A549 (cell line): ENCODE results near the gene NCAPH2. TPM values are rescaled to one million over a fixed set of nuclear protein-coding genes. Genes with fewer than 3 reads are reported as not detected.

Experiments used
- ATAC-seq, 2 experiments: fragments of 200-7000 bp in 1 of 2; fragments of >200 bp in 1 of 2; cut with Nextera tagmentation in 1 of 2; cut with Tn5 transposase in 1 of 2; 3 replicates each; pipeline versions ENCODE4 v1.8.0 to v1.9.1; 2018 to 2020; ENCODE audit warnings: mild to moderate bottlenecking in 1 of 2, moderate library complexity in 1 of 2
- CTCF ChIA-PET: fragments of 300-600 bp; sonication (Branson Sonifier 250); formaldehyde crosslinking; extraction: SDS; loops from one replicate; lab custom pipeline; 2021; ENCODE audit warnings: antibody characterized with exemption, inconsistent platforms; lab: Yijun Ruan, JAX
- POLR2A ChIA-PET: fragments of 350-600 bp; formaldehyde crosslinking; extraction: SDS; loops from one replicate; lab custom pipeline; 2021; ENCODE audit warnings: antibody characterized with exemption, inconsistent platforms; lab: Yijun Ruan, JAX
- DNase-seq, 2 experiments: peaks; one replicate each; pipeline versions ENCODE4 v3.0.0 to v3.0.0-alpha.2; 2011 to 2016; ENCODE audit warnings: low read depth in 1 of 2, low spot score in 1 of 2
- FAIRE-seq: peaks from 2 replicates; lab custom pipeline; 2011; peaks lifted over from hg19 to GRCh38; lab: Jason Lieb, UNC
- H3K27ac ChIP-seq, 2 experiments: fragments of >200 bp; sonication (Bioruptor Twin); formaldehyde crosslinking; 3 replicates each; pipeline ENCODE4 v1.5.1; 2016 to 2017
- H3K4me1 ChIP-seq: fragments of >200 bp; sonication (Bioruptor Twin); formaldehyde crosslinking; 3 replicates; pipeline ENCODE4 v1.6.1; 2016
- H3K4me2 ChIP-seq: fragments of >200 bp; sonication (Bioruptor Twin); formaldehyde crosslinking; 3 replicates; pipeline ENCODE4 v1.6.1; 2016
- H3K4me3 ChIP-seq: fragments of >200 bp; sonication (Bioruptor Twin); formaldehyde crosslinking; 3 replicates; pipeline ENCODE4 v1.5.1; 2016
- H3K9me3 ChIP-seq: fragments of >200 bp; sonication (Bioruptor Twin); formaldehyde crosslinking; 3 replicates; pipeline ENCODE4 v1.6.1; 2016
- CHD4 ChIP-seq: fragments of 200-600 bp; sonication (generic); IDR thresholded peaks from 2 replicates; pipeline ENCODE4 v1.6.1; 2016; ENCODE audit warnings: antibody characterized with exemption, mild to moderate bottlenecking, borderline replicate concordance
- EHMT2 ChIP-seq: fragments of 200-600 bp; sonication (generic); IDR thresholded peaks from 2 replicates; pipeline ENCODE4 v1.6.1; 2016; ENCODE audit warnings: antibody characterized with exemption, low read depth, mild to moderate bottlenecking, moderate library complexity
- FOSL2 ChIP-seq, 2 experiments: fragments of 450-650 bp in 1 of 2; fragments of >200 bp in 1 of 2; sonication (Bioruptor Twin) in 1 of 2; formaldehyde crosslinking; IDR thresholded peaks; 2 replicates each; pipeline versions ENCODE4 v1.5.0 to v1.6.1; 2016 to 2020; ENCODE audit warnings: mild to moderate bottlenecking in 1 of 2, moderate library complexity in 1 of 2
- HOXB13 ChIP-seq: fragments of 250-450 bp; sonication (Bioruptor Pico); IDR thresholded peaks from 2 replicates; pipeline ENCODE4 v1.5.0; 2020; ENCODE audit warnings: low read depth, mild to moderate bottlenecking, moderate library complexity
- HOXB5 ChIP-seq: fragments of 250-450 bp; sonication (Bioruptor Pico); IDR thresholded peaks from 2 replicates; pipeline ENCODE4 v1.5.0; 2020; ENCODE audit warnings: mild to moderate bottlenecking, moderate library complexity
- JUN ChIP-seq, 2 experiments: fragments of >200 bp; sonication (Bioruptor Twin); formaldehyde crosslinking; IDR thresholded peaks; 2 replicates in 1 of 2; 3 replicates in 1 of 2; pipeline ENCODE4 v1.6.1; 2016 to 2017
- NPAS2 ChIP-seq: fragments of 250-450 bp; sonication (Bioruptor Pico); IDR thresholded peaks from 2 replicates; pipeline ENCODE4 v1.8.0; 2022; ENCODE audit warnings: mild to moderate bottlenecking, moderate library complexity, borderline replicate concordance
- POLR2A ChIP-seq: IDR thresholded peaks from 2 replicates; pipeline ENCODE4 v1.6.1; 2012; ENCODE audit warnings: mild to moderate bottlenecking, low read length
- POLR2AphosphoS2 ChIP-seq: conservative IDR thresholded peaks from 2 replicates; pipeline ENCODE4 v1.6.1; 2012; ENCODE audit warnings: low read length, improper control_type of control experiment, inconsistent platforms
- RFX5 ChIP-seq: fragments of 450-650 bp; IDR thresholded peaks from 2 replicates; pipeline ENCODE4 v1.7.1; 2014; ENCODE audit warnings: antibody characterized with exemption, mild to moderate bottlenecking, moderate library complexity
- TP53 ChIP-seq: fragments of 250-450 bp; sonication (Bioruptor Pico); IDR thresholded peaks from 2 replicates; pipeline ENCODE4 v1.5.0; 2021; ENCODE audit warnings: mild to moderate bottlenecking, moderate library complexity
- ZFP36 ChIP-seq: fragments of 450-650 bp; IDR thresholded peaks from 2 replicates; pipeline ENCODE4 v1.6.1; 2014; ENCODE audit warnings: borderline replicate concordance; ENCODE audit not compliant: partially characterized antibody
- WGBS: methylation state at CpG from one replicate; pipeline ENCODE4 v1.1.6; 2017; ENCODE audit errors: missing lambda C conversion rate; 5-methylcytosine and 5-hydroxymethylcytosine counted together
- polyA plus RNA-seq, 4 experiments: library from polyadenylated mRNA; depleted of rRNA in 3 of 4; stranded (reverse); fragments of >200 nt; fragmentation: RNase III in 1 of 4; extraction: RNeasy Plus Mini Kit Qiagen cat#74134 plus additional on column Dnase treatment in 1 of 4; gene quantifications; 2 replicates in 3 of 4; 3 replicates in 1 of 4; pipeline ENCODE4 v1.2.3, GENCODE V29; 2011 to 2017
- TF ChIP-seq, protein P1 (sequence below): fragments of 150-350 bp; IDR thresholded peaks from 2 replicates; pipeline ENCODE4 v1.6.1; 2014; ENCODE audit warnings: low read depth, mild to moderate bottlenecking, low read length
- TF ChIP-seq, protein P2 (sequence below): fragments of 450-650 bp; IDR thresholded peaks from 2 replicates; pipeline ENCODE4 v1.6.1; 2014; ENCODE audit warnings: antibody characterized with exemption
- TF ChIP-seq, protein P3 (sequence below): IDR thresholded peaks from 2 replicates; pipeline ENCODE4 v1.6.1; 2012

The NCAPH2 gene
- polyA plus RNA-seq, 2 of the 4 experiments (the other 2 are of a cell fraction): 14.3 to 27.7 TPM

- ATAC-seq (peak; percentile 10 to 12; a peak in 1 of 6 replicates), DNase-seq (no peak), FAIRE-seq (no peak)
- Histone ChIP-seq H3K4me2 (no peak overlapping the region), H3K4me3 (no peak overlapping the region), H3K27ac (0 out of 6 replicates have a peak overlapping the region, but pooled peaks of 1 of the 2 experiments have one; percentile 39), H3K4me1 (peaks cover 24% of the 10 kb centered on the region; the same call in 2 of the 3 replicates), H3K9me3 (no peaks in the 10 kb centered on the region)
- POLR2A ChIA-PET: no interaction called here
- 68% methylated on average over 29 of the region's 29 CpGs for WGBS
- TF ChIP-seq POLR2A: no peak
- TF ChIP-seq, protein P1, sequence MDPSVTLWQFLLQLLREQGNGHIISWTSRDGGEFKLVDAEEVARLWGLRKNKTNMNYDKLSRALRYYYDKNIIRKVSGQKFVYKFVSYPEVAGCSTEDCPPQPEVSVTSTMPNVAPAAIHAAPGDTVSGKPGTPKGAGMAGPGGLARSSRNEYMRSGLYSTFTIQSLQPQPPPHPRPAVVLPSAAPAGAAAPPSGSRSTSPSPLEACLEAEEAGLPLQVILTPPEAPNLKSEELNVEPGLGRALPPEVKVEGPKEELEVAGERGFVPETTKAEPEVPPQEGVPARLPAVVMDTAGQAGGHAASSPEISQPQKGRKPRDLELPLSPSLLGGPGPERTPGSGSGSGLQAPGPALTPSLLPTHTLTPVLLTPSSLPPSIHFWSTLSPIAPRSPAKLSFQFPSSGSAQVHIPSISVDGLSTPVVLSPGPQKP: no peak
- TF ChIP-seq, protein P2, sequence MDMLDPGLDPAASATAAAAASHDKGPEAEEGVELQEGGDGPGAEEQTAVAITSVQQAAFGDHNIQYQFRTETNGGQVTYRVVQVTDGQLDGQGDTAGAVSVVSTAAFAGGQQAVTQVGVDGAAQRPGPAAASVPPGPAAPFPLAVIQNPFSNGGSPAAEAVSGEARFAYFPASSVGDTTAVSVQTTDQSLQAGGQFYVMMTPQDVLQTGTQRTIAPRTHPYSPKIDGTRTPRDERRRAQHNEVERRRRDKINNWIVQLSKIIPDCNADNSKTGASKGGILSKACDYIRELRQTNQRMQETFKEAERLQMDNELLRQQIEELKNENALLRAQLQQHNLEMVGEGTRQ: peak; percentile 7; the same call in 1 of the 2 replicates
- CTCF ChIA-PET: interaction anchor here (1.0 to 1.1 kb wide), 2 partner anchors 40 to 47 kb away, joined by 3 to 6 read pairs; partner anchors contain the start of gene SCO2
Measured at GRCh38 chr22:50485221-50486131, 22.5 kb upstream of the NCAPH2 start.

DNA sequence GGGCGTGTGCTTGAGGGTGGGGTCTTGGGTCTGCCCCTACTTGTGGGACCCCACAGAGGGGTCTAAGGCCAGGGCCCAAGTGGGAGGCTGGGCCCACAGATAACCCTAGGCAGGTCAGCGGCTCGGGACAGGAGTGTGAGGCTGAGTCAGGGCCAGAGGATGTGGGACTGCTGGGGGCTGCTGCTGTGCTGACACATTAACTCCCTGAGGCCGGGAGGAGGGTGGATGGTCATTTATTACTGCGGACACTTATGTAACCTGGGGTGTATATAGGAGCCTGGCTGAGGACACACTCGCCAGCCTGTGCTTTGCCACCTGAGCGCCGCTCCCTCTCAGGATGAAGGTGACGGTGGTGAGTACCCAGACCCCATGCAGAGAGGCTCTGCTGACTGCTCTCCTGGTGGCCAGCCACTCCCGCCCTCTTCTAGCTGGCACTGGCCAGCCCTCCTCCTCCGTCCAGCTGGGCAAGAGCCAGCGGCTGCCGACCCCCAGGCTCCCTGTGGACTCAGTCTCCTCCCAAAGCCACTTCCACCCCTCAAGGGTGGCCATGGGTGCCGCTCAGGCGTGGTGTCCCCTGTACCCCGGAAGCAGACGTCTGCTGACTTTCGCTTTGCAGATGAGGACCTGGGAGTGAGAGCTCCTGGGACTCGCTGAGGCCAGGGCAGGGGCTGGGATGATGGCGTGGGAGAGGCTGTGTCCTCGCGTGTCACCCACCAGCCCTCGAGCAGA is 21.3 kb upstream of the NCAPH2 start, which contains the start of gene MIOX:
TSS of gene MIOX (plus strand) at position 299 of the 729 bp plus-strand sequence. CDS start at position 338, 39 bp downstream.
- peak; percentile 28 to 60; a peak in 4 of 6 replicates for ATAC-seq
- Histone ChIP-seq H3K9me3 (no peaks in the 10 kb centered on the region), H3K27ac (0 out of 6 replicates have a peak within 1 kb of the TSS, but pooled peaks of 1 of the 2 experiments have one; percentile 45), H3K4me1 (peaks cover 24% of the 10 kb centered on the region; the same call in 2 of the 3 replicates)
- POLR2A ChIA-PET: no interaction called here
- CTCF ChIA-PET: interaction anchor here (1.5 to 1.9 kb wide), 2 partner anchors 11 to 134 kb away, joined by 4 to 9 read pairs; no protein-coding TSS in a partner anchor
- no peak for TF ChIP-seq POLR2A
- TF ChIP-seq JUN (IDR thresholded peaks at IDR 0.05): no peak
- no peak for TF ChIP-seq CHD4
- no peak for TF ChIP-seq POLR2AphosphoS2
- TF ChIP-seq TP53 (CRISPR knock-in tag): no peak
- no peak for TF ChIP-seq NPAS2 (CRISPR knock-in tag)
- TF ChIP-seq, protein P1: no peak
- no peak for TF ChIP-seq HOXB5 (CRISPR knock-in tag)
- TF ChIP-seq ZFP36: no peak
- TF ChIP-seq FOSL2 (IDR thresholded peaks at IDR 0.05): no peak
- TF ChIP-seq FOSL2 (CRISPR knock-in tag; IDR thresholded peaks at IDR 0.05): no peak
- TF ChIP-seq RFX5: no peak
- TF ChIP-seq, protein P3, sequence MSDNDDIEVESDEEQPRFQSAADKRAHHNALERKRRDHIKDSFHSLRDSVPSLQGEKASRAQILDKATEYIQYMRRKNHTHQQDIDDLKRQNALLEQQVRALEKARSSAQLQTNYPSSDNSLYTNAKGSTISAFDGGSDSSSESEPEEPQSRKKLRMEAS: no peak
- TF ChIP-seq EHMT2: no peak
- no peak for TF ChIP-seq HOXB13 (CRISPR knock-in tag)
- TF ChIP-seq, all 56 proteins: peak for 0
- FAIRE-seq (no peak), DNase-seq (no peak)
- 62% methylated on average over 13 of the region's 23 CpGs for WGBS
- H3K4me3 ChIP-seq: no peak within 1 kb of the TSS
- no peak within 1 kb of the TSS for H3K4me2 ChIP-seq
